Sciatic nerve (tissue), 2 donors: ENCODE results near the gene MPPED2. TPM values are rescaled to one million over a fixed set of nuclear protein-coding genes. Genes with fewer than 3 reads are reported as not detected.

Source experiments
- ATAC-seq: fragments of 200-7000 bp; cut with Tn5 transposase; one replicate; pipeline ENCODE4 v1.9.1; 2020; ENCODE audit warnings: mild to moderate bottlenecking, moderate library complexity
- DNase-seq: peaks from one replicate; pipeline ENCODE4 v3.0.0-alpha.2; 2020; ENCODE audit warnings: low spot score
- intact Hi-C: fragments of 100-400 bp; cut with DNase I; formaldehyde crosslinking; loops from one replicate; pipeline ENCODE4 v1.14.2; 2022
- total RNA-seq: library from RNA; stranded (reverse); fragmentation: NEBNext Ultra II Directional; extraction: Animal tissue kit (Norgen Biotek cat#: 25700); gene quantifications from one replicate; pipeline ENCODE4 v1.2.1, GENCODE V29; 2021
- donor health status: DM: no; HTN: no; CAD: no.
- donor health status: DM: no; HTN: no; CAD: no.

MPPED2 gene
- total RNA-seq, 1 donor from 2014 or later: 8.0 TPM

DNA sequence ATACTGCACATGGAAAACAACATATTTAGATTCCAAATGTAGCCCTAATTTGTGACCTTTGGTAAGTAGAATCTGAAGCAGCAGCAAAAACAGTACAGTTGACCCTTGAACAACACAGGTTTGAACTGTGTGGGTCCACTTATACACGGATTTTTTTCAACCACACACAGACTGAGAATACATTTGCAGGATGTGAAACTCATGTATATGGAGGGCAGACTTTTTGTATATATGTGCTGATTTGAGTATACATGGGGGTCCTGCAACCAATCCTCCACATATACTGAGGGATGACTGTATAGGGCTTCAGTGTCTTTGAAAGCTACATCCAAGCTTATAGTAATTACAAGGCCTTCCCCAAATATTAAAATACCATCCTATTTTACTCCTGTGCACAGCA, 120.5 kb downstream of the MPPED2 start:
- DNase-seq: no peak
- ATAC-seq: no peak
- intact Hi-C loops: no loop called here

DNA sequence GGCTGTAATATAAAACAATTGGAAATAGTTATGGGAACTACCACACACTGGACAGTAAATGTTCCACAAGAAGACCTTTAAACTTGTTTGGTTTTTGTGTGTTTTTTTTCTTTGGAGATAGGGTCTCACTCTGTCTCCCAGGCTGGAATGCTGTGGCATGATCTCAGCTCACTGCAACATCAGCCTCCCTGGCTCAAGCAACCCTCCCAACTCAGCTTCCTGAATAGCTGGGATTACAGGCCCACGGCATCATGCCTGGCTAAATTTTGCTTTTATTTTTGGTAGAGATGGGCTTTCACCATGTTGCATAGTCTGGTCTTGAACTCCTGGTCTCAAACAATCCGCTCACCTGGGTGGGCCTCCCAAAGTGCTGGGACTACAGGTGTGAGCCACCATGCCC, 121.0 kb downstream of the MPPED2 start:
- DNase-seq: no peak
- ATAC-seq: no peak
- intact Hi-C loops: no loop called here

DNA sequence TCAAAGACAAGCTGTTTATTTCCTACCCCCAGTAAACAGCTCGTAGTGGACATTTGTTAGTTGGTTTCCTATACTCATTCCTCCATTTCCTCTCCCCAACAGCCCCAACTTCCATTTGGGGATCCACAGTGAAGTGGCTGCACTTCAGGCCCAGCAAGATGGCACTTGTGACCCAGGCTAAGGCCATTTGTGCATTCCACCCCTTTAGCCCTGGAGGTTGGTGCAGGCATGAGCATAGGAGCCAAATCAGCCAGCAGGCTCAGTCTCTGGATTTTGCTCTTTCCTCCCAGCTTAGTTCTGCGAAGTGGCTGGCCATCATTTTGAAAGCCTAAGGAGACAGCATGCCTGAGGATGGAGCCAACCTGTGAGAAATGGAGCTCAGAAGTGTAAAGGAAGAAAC, 122.9 kb downstream of the MPPED2 start:
- DNase-seq: no peak
- ATAC-seq: no peak
- intact Hi-C loops: no loop called here

DNA sequence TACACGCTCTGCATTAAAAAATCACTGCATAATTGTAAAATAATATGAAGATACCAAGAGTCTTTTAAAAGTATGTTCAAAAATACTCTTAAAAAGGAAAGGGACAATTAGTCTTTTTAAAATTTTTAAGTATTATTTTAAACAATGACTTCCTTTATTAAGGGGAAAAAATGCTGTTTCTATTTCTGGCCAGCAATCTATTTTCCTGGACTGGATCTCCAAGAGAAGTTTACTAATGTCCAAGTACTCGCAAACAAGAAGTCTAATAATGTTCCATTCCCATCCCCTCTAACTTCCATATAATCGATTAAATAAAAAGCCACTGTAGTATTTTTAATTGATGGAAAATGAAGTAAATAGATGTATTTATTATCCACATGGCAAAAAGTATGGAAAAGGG, 123.7 kb downstream of the MPPED2 start:
- DNase-seq (no peak), ATAC-seq (no peak)
- intact Hi-C loops: no loop called here

DNA sequence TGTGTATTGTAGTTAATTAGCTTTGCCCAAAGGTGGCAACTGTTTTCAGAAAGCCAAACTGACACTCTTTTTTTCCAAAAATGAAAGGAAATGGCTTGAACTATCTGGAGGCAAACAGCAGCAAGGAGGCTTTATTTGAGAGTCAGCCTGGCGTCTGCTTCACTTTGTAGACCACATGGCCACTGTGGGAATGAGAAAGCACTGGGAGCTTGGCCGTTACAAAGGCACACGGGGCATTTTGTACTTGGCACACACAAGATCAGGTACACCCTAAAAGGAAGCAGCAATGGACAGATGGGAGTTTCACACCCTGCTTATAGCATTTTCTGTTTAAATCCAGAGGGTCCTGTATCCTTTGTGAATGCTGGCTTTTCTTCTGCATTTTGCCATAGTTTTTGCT, 126.3 kb downstream of the MPPED2 start:
- DNase-seq (no peak), ATAC-seq (no peak)
- intact Hi-C loops: no loop called here

DNA sequence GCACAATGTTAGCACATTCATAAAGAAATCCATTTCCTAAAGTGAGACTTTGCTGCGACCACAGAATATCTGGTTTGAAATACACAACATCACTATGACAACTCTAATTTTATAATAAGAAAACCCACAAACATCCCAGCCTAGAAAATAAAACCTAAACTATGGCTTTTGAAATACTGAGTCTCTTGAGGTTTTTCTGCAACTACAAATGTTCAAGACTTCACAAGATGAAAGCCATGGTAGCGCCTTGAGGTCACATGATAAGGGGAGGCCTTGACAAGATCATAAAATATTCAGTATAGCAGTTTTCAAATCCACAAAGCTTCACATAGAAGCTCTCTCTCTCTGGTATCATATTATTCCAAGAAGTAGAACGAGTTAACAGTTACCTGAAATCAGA, 126.8 kb downstream of the MPPED2 start:
- DNase-seq: no peak
- ATAC-seq: no peak
- intact Hi-C loops: no loop called here

DNA sequence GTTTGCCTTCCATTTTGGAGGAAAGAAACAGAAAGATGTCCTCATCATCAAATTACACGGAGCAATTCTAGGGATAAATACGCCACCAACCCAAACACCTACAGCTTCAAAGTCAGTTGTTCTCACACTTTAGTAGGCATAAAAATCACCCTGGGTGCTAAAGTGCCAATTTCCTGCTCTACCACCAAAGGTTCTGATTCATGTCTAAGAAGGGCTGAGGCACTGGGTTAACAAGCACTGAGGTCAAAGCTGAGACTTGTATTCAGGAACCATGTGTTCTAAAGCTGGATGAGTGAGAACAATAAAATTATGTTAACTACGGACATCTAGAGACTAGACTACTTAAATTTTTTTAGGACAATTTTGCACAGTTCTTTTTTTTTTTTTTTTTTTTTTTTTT, 127.6 kb downstream of the MPPED2 start:
- ATAC-seq (no peak), DNase-seq (no peak)
- intact Hi-C loops: no loop called here

DNA sequence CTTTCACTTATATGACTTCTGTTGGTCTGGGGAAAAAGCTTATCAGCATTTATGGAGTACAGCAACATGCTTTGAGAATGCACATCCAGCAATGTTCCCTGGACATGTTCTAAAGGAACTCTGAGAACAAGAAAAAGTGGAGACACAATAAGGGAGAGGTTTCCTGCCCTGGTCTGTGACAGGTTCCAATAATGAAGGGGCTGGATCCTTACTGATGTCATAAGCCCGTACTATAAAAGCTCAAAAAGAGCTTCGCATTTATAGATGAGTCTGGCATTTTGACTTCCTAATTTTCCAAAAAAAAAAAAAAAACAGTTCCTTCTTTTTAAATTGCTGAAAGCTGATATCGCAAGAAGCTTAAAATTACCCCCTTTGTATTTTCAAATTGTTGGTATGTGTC, 129.1 kb downstream of the MPPED2 start:
- DNase-seq: no peak
- intact Hi-C loops: no loop called here
- ATAC-seq: peak; percentile 53

DNA sequence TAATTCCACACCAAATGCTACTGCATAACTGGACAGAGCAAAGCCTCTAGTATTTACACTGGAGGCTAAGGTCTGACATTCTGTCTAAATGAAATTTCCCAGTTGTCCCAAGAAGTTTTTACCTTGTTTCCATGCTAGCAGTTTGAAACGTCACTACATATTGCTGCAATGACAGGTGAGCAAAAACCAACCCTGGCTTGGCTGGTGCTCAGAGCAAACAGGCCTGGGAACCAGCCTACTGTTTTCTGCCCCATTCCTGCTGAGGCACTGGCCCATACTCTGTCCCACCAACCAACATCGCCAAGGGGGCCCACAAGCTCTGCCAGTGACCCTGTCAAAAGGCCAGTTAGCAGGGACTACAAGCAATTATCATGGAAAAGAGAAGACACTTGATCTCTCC, 131.1 kb downstream of the MPPED2 start:
- intact Hi-C loops: no loop called here
- ATAC-seq (no peak), DNase-seq (no peak)

DNA sequence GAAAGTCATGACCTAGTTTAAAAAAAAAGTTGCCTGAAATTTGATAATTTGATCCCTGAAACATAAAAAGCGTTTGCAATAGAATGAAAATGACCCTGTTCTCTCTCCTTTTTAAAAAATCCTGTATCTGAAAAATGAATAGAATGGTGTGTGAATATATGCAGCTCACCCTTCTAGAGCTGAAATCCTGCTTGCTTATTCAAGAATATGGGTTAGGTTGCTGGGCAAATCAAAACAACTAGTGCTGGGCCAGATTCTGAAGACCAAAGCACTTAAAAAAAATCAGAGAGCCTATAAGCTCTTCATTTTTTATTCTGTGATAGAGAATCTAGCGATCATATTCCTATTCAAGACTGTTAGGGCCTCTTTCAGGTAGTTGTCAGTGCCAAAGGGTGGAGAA, 131.6 kb downstream of the MPPED2 start:
- DNase-seq (no peak), ATAC-seq (no peak)
- intact Hi-C loops: no loop called here

DNA sequence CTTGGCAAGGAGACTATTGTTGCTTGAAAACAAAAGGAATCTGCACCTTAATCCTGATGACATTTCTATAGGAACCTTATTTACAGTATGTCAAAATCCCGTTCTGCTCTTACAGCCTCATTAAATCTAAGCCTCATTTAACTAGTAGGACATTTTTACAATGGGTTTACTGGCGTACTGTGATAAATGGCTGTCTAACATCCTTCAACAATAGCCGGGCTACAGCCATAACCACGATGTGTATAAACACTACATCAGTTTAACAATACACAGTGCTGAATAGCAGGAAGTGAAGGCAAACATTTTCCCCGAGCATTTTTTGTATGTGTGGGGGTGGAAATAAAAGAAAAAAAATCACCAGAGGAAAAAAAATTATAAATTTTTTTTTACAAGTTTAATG, 132.0 kb downstream of the MPPED2 start:
- no peak for DNase-seq
- ATAC-seq: no peak
- intact Hi-C loops: no loop called here

DNA sequence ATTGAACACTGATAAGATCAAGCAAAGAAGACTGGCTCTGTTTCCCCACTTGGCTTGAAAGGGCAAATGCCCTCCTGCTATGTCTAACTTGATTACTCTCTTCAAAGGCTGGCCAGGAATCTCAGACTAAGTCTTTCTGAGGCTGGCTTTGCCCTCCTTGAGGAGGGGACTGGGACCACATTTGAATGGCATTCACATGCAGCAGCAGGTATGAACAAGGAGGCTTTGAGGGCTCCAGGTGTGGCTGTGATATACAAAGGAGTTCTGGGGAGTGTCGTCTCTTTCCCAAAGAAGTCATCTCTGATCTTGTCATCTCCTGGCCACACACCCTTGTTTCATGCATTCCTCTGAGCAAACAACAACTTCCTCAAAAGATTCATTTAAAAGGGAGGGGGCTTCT, 132.4 kb downstream of the MPPED2 start:
- ATAC-seq: no peak
- intact Hi-C loops: no loop called here
- no peak for DNase-seq

DNA sequence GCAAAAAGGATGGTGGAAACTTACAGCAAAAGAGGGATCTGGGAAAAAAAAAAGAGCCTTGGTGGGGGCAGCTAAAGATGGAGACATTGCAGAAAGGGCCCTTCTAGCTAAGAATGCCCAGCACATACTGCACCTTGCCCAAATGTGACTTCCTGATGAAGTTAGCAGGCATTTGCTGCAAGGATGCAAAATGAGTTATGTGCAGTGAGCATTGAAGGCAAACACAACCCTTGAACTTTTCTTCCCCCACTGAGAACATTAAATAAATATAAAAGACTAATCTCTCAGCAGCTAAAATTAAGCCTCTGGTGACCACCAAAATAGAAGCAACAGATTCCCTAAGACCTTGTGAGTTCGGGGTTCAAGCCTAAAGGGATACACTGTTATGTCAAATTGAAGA, 133.3 kb downstream of the MPPED2 start:
- intact Hi-C loops: no loop called here
- DNase-seq: no peak
- ATAC-seq: no peak

DNA sequence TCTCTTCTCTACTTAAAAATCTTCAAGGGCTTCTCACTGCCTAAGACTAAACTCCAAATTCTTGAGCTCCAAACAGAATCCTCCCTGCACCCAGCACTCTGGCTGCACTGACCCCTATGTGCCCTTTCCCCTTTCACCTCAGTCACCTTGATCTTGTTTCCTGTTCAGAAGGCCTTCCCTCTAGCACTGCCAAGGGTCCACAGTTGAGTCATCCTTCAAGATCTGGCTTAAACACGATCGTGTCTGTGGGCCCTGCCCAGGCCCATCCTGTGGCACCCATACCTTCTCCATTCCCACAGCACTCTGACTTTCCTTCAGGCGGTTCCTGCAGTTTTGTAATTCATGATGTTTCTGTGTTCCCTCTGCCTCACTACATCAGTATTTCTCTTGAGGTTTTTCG, 134.0 kb downstream of the MPPED2 start:
- DNase-seq (no peak), ATAC-seq (no peak)
- intact Hi-C loops: no loop called here

DNA sequence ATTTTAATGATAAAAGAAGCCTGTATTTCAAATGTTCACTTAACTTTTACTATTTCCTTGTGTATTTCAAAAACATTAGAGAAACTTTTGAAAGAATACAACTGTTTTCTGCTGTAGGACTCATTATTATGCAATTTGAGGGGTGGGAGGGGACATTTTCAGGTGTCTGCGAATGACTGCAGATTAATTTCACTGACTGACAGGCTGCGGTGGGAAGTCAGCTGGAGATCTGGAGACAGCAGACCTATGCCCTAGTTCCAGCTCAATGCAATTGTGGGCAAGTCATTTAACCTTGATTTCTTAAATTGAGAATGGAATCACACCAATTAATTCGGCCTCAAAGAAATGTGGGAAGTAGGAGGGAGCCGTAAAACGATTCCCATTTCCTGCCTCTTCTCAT, 134.5 kb downstream of the MPPED2 start:
- ATAC-seq (no peak), DNase-seq (no peak)
- intact Hi-C loops: no loop called here

DNA sequence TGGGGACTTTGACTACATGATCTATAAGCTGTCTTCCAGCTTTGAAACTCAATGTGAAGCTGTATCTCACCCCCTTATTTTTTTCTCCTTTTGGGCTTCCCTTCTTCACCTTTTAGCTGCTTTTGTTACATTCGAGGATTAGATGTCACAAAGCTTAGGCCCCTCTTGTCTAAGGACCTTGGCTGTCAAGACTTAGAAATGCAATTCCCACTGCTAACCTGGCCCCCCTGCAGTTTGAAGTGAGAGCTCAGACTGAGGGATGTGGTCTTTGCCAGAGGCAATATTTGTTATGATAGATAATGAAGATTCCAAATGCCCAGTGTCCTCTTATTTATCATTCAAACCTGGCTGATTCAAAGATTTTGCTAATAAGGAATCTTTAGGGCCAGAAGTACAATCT, 135.0 kb downstream of the MPPED2 start:
- DNase-seq: no peak
- ATAC-seq: no peak
- intact Hi-C loops: no loop called here

DNA sequence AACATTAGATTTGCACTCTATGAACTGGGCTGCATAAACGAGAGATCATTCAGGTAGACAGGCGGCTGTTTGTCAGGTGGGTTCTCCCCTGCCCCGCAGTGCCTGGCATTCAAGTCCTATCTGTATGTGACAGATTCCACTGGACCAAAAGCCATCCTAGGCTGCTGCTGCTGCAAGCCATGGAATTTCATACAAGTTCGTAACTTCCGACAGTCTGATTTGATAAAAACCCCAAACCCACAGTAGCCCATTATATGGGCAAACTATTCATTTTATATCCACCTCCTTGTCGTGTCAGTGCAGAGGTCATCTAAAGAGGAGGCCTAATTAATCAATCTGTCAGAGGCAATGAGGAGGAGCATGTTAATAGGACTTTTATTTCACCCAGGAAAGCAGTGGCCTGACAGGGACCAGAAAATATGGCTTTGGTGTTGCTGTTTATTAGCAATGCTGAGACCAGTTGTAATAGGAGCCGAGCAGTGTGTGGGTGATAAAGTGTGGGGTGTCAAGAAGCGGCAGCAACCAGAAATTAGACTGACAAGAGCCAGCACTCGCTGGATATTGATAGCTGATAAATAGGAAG, 139.0 kb downstream of the MPPED2 start:
- intact Hi-C loops: no loop called here
- ATAC-seq (no peak), DNase-seq (no peak)

DNA sequence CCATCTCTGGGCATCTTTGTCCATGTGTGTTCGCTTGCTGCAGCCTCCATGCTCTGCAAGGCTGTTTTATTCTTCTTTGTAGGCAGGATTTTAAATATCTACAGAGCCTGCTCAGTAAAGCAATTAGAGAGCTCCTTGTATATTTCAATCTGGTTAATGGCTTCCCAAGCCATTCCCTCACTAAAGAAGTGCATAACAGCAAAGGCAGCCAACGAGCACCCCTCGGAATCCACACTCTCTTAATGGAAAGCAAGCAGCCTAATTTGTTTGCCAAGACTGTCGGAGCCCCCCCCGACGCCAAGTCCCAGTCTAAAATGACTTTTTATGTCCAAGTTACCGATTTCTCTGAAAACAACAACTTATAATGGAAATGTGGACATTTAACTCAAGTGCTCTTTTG, 139.6 kb downstream of the MPPED2 start:
- ATAC-seq (no peak), DNase-seq (no peak)
- intact Hi-C loops: no loop called here

DNA sequence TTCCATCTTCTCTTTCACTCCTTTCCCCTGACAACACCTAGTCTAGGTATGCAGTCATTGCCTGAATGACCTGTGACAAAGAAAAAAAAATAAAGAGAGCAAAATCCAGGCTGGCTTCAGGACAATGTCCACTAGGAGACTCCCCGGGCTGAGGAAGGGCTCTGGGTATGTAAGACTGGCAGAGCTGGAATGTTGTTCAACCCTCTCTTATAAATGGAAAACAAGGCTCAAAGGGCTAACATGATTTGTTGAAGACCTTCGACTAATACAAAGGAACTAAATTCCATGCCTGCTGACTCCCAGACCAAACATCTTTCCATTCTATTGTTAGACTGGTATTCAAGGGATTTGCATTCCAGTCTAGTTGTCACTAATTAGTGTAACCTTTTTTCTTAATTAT, 141.1 kb downstream of the MPPED2 start:
- DNase-seq (no peak), ATAC-seq (no peak)
- intact Hi-C loops: no loop called here

DNA sequence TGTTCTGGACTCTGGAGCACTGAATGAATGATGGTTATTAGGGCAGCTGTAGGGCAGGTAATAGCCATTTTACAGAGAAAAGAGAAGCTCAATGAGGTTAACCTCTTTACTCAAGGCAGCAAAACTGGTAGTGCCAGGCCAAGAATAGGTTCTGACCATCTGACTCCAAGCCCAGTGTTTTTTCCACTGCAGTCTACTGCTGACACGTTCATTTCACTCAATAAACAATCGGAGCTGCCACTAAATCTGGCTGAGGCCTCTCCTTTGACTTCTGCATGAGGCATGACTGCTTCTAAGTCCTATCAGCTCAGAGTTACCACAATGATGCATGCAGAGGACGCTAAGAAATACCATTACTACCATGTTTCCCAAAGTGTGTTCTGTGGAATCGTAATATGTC, 145.6 kb downstream of the MPPED2 start:
- intact Hi-C loops: no loop called here
- no peak for DNase-seq
- no peak for ATAC-seq

DNA sequence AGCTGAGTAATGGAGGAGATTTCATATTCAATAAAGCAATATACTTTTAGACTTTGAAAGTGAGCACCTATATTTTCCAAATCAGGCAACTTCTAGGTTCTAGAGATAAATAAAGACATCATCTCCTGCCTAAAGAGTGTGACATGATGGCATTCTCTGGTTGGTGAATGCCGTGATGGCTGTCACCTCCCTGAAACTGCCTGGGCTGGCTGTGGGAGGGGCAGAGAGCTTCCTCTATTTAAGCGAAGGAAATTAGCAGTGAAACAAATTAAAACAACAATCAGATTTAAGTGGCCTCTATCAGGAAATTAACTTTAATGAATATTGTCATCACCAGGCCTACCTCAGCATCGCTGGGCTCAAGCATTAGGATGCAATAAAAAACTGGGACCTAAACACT, 149.4 kb downstream of the MPPED2 start:
- DNase-seq (no peak), ATAC-seq (no peak)
- intact Hi-C loops: no loop called here

DNA sequence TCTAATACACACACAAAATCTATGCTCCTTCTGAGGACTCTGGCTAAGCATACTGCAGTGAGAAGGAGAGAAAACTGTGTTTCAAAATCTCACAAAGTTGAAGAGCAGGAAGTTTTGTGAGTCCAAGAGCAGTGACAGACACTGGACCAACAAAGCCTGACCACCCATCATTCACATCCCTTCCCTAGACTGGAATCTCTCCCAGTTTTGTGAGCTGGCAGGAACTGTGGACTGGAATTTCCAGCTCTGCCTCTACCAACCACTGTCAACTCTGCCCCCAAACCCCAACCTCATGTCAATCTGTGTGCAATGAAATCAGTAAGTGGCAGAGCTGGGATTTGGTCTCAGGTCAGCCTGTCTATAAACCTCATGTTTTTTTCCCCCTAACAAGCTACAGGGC, 150.7 kb downstream of the MPPED2 start:
- DNase-seq (no peak), ATAC-seq (no peak)
- intact Hi-C loops: no loop called here
